OCI-LY1 (cell line): ENCODE measurements around the gene FIS1.

ENCODE experiments used
- H2AFZ ChIP-seq: fragments of 200-600 bp; sonication (generic), shearing (Covaris generic); 2 replicates; pipeline ENCODE4 v1.6.0; 2014; ENCODE audit warnings: antibody characterized with exemption, mild to moderate bottlenecking, low read length
- H3F3A ChIP-seq: fragments of 200-600 bp; sonication (generic), shearing (Covaris generic); 2 replicates; pipeline ENCODE4 v1.6.0; 2014; ENCODE audit warnings: mild to moderate bottlenecking, antibody characterized with exemption, low read length, moderate library complexity; ENCODE audit not compliant: insufficient read depth
- H3K27ac ChIP-seq: fragments of 200-600 bp; sonication (generic); 2 replicates; pipeline ENCODE4 v1.5.1; 2014; ENCODE audit warnings: low read length, mixed run types, mild to moderate bottlenecking, low read depth; ENCODE audit not compliant: poor library complexity, severe bottlenecking
- H3K27me3 ChIP-seq: fragments of 200-600 bp; sonication (generic); 2 replicates; pipeline ENCODE4 v1.6.0; 2014; ENCODE audit warnings: antibody characterized with exemption, mild to moderate bottlenecking, low read length, moderate library complexity; ENCODE audit not compliant: insufficient read depth
- H3K36me3 ChIP-seq: fragments of 200-600 bp; sonication (generic); 2 replicates; pipeline ENCODE4 v1.6.1; 2014; ENCODE audit warnings: mild to moderate bottlenecking, antibody characterized with exemption, low read length, moderate library complexity, mixed read lengths; ENCODE audit not compliant: insufficient read depth
- H3K4me1 ChIP-seq: fragments of 200-600 bp; sonication (generic); 2 replicates; pipeline ENCODE4 v1.5.1; 2014; ENCODE audit warnings: mild to moderate bottlenecking, low read length, moderate library complexity; ENCODE audit not compliant: insufficient read depth, severe bottlenecking
- H3K4me2 ChIP-seq: fragments of 200-600 bp; sonication (generic), shearing (Covaris generic); 2 replicates; pipeline ENCODE4 v1.6.1; 2014; ENCODE audit warnings: low read length
- H3K4me3 ChIP-seq: fragments of 200-600 bp; sonication (generic); 2 replicates; pipeline ENCODE4 v1.5.1; 2014; ENCODE audit warnings: low read length, low read depth, mild to moderate bottlenecking, mixed read lengths; ENCODE audit not compliant: poor library complexity, severe bottlenecking
- H3K79me2 ChIP-seq: fragments of 200-600 bp; shearing (Covaris generic); 2 replicates; pipeline ENCODE4 v1.6.1; 2016; ENCODE audit warnings: mixed run types, low read length, mixed read lengths; ENCODE audit not compliant: insufficient read depth
- H3K9ac ChIP-seq: fragments of 200-600 bp; sonication (generic), shearing (Covaris generic); 2 replicates; pipeline ENCODE4 v1.6.1; 2014; ENCODE audit warnings: mild to moderate bottlenecking, low read length, mixed read lengths
- H3K9me2 ChIP-seq: fragments of 200-600 bp; sonication (generic), shearing (Covaris generic); 2 replicates; pipeline ENCODE4 v1.6.1; 2014; ENCODE audit warnings: low read depth, mild to moderate bottlenecking, low read length, mixed read lengths
- H3K9me3 ChIP-seq: fragments of 200-600 bp; shearing (Covaris generic); 2 replicates; pipeline ENCODE4 v1.6.1; 2014; ENCODE audit warnings: low read length, mixed read lengths
- H4K20me1 ChIP-seq: fragments of 200-600 bp; sonication (generic), shearing (Covaris generic); 2 replicates; pipeline ENCODE4 v1.6.0; 2016; ENCODE audit warnings: mild to moderate bottlenecking, low read length; ENCODE audit not compliant: insufficient read depth
- EZH2 ChIP-seq: fragments of 200-600 bp; sonication (generic), shearing (Covaris generic); IDR thresholded peaks from 2 replicates; pipeline ENCODE4 v1.8.0; 2017; ENCODE audit warnings: borderline replicate concordance, mixed run types, mild to moderate bottlenecking, antibody characterized with exemption, low read length, moderate library complexity, mixed read lengths
- TF ChIP-seq, protein P1 (sequence below): fragments of 200-600 bp; sonication (generic), shearing (Covaris generic); IDR thresholded peaks from 2 replicates; pipeline ENCODE4 v1.5.1; 2017; ENCODE audit warnings: mild to moderate bottlenecking, antibody characterized with exemption, low read length, moderate library complexity, mixed read lengths

FIS1 gene

DNA sequence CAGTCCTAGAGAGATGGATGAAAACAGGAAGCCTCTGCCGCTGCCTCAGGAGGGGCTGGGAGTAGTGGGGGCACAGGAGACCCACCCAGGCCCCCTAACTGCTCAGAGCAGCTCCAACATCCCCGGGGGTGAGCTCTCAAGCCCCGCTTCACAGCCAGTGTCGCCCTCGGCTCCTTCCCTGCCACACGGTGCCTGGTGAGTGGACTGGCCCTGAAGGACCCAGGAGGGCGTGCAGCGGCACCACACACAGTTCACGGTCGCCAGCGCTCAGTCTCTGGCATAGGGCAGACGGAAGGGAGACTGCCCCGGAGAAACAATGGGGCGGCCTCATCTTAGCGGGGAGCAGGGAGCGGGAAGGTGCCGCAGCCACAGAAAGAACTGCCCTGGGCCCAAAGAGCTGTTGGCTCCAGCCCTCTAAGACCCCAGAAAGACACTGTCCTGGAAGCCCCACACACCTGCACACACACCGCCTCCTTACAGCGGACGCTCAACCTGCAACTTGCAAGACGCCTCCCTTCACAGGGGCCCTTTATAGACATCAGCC is 8.5 kb downstream of the FIS1 start:
- Histone ChIP-seq H3K9me2 (no peaks in the 10 kb centered on the region), H3K9ac (no peak overlapping the region), H3K9me3 (no peaks in the 10 kb centered on the region), H3K79me2 (no peaks in the 10 kb centered on the region), H3K36me3 (peaks cover 47% of the 10 kb centered on the region), H3K27me3 (no peaks in the 10 kb centered on the region), H3F3A (no peaks in the 10 kb centered on the region), H3K27ac (no peak overlapping the region), H3K4me1 (no peaks in the 10 kb centered on the region), H3K4me3 (no peak overlapping the region), H2AFZ (no peak overlapping the region), H3K4me2 (no peak overlapping the region), H4K20me1 (no peaks in the 10 kb centered on the region)
- TF ChIP-seq, protein P1, sequence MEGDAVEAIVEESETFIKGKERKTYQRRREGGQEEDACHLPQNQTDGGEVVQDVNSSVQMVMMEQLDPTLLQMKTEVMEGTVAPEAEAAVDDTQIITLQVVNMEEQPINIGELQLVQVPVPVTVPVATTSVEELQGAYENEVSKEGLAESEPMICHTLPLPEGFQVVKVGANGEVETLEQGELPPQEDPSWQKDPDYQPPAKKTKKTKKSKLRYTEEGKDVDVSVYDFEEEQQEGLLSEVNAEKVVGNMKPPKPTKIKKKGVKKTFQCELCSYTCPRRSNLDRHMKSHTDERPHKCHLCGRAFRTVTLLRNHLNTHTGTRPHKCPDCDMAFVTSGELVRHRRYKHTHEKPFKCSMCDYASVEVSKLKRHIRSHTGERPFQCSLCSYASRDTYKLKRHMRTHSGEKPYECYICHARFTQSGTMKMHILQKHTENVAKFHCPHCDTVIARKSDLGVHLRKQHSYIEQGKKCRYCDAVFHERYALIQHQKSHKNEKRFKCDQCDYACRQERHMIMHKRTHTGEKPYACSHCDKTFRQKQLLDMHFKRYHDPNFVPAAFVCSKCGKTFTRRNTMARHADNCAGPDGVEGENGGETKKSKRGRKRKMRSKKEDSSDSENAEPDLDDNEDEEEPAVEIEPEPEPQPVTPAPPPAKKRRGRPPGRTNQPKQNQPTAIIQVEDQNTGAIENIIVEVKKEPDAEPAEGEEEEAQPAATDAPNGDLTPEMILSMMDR: no peak
- no peak for TF ChIP-seq EZH2

DNA sequence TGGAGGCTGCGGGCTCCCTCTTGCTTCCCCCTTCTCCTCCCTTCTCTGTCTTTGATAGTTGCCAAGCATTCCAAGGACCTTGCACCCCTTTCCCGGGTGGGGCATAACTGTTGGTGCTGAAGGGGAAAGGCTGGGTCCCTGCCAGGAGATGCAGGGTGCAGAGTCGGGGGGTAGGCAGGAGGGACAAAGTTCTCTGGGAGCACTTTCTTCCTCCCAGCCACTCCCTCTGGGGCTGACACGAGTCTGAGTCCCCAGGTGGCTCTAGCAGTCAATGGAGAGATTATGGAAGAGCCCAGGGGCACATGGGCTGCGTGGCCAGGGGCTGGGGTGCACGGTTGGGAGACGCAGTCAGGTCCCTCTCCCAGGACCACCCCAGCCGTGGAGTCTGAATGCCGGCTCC is 9.4 kb downstream of the FIS1 start:
- H3K27me3 ChIP-seq: no peaks in the 10 kb centered on the region
- TF ChIP-seq, protein P1: no peak
- TF ChIP-seq EZH2: no peak
- peaks cover 42% of the 10 kb centered on the region for H3K36me3 ChIP-seq
- H3K9ac ChIP-seq: no peak overlapping the region
- no peaks in the 10 kb centered on the region for H3K9me3 ChIP-seq
- H3K27ac ChIP-seq: no peak overlapping the region
- no peak overlapping the region for H3K4me2 ChIP-seq
- H2AFZ ChIP-seq: no peak overlapping the region
- no peak overlapping the region for H3K4me3 ChIP-seq
- H4K20me1 ChIP-seq: no peaks in the 10 kb centered on the region
- H3K4me1 ChIP-seq: no peaks in the 10 kb centered on the region
- no peaks in the 10 kb centered on the region for H3F3A ChIP-seq
- no peaks in the 10 kb centered on the region for H3K9me2 ChIP-seq
- no peaks in the 10 kb centered on the region for H3K79me2 ChIP-seq

DNA sequence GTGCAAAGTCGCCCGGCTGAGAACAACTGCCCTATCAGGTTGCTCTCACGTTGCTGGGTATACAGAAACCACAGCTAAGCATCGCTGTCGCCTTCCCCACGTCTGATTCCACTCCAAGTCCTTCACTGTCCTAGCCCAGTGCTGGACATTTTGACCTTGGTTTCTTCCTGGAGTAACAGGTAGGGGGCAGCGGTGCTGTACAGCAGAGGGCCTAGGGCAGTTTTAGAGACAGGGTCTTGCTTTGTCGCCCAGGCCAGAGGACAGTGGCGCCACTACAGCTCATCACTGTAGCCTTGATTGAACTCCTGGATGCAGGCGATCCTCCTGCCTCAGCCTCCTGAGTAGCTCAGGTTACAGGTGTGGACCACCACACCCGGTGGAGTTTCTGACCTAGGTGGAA is 9.8 kb downstream of the FIS1 start:
- Histone ChIP-seq H3K27me3 (no peaks in the 10 kb centered on the region), H3K4me3 (no peak overlapping the region), H2AFZ (no peak overlapping the region), H4K20me1 (no peaks in the 10 kb centered on the region), H3K27ac (no peak overlapping the region), H3K9me2 (no peaks in the 10 kb centered on the region), H3K36me3 (peaks cover 37% of the 10 kb centered on the region), H3K79me2 (no peaks in the 10 kb centered on the region), H3K4me2 (no peak overlapping the region), H3K4me1 (no peaks in the 10 kb centered on the region), H3K9ac (no peak overlapping the region), H3K9me3 (no peaks in the 10 kb centered on the region), H3F3A (no peaks in the 10 kb centered on the region)
- TF ChIP-seq, protein P1: peak; percentile 43; the same call in 1 of the 2 replicates
- TF ChIP-seq EZH2: no peak
